Measurements from ENCODE around the gene RPL10. TPM values are rescaled to one million over a fixed set of nuclear protein-coding genes. Genes with fewer than 3 reads are reported as not detected.

The RPL10 gene
- total RNA-seq, 1 donor from 2014 or later, result 2,853 TPM

GRCh38 chrX:154426916-154427770 lies 29.0 kb downstream of the RPL10 start:
- Mint-ChIP-seq H3K9me3 (no peaks in the 10 kb centered on the region), H3K4me3 (peak overlapping the region; percentile 64), H3K36me3 (ENCODE audit: low read depth) (peaks cover 10% of the 10 kb centered on the region), H3K4me1 (peaks cover 28% of the 10 kb centered on the region), H3K27me3 (ENCODE audit: low read depth) (no peaks in the 10 kb centered on the region), H3K27ac (ENCODE audit: unreplicated experiment) (no peak overlapping the region)
- DNase-seq (ENCODE audit: low read depth, low spot score), result no peak
- no peak for TF ChIP-seq CTCF (conservative IDR thresholded peaks at IDR 0.05)

- peak; percentile 71 for DNase-seq (ENCODE audit: low read depth, low spot score)
- no peak within 1 kb of the TSS for H3K27ac Mint-ChIP-seq (ENCODE audit: unreplicated experiment)
These were observed 30.3 kb downstream of the RPL10 start, which contains the start of gene ATP6AP1 for GRCh38 chrX:154428176-154429171. TSS of gene ATP6AP1 (plus strand) at chrX:154428677. CDS start at chrX:154428693, 16 bp downstream.

GRCh38 chrX:154429711-154430110 lies 31.5 kb downstream of the RPL10 start:
- peak overlapping the region; percentile 85 for H3K4me3 Mint-ChIP-seq
- H3K36me3 Mint-ChIP-seq (ENCODE audit: low read depth), result peaks cover 15% of the 10 kb centered on the region
- H3K27ac Mint-ChIP-seq (ENCODE audit: unreplicated experiment), result peak overlapping the region; percentile 57
- no peaks in the 10 kb centered on the region for H3K27me3 Mint-ChIP-seq (ENCODE audit: low read depth)
- H3K9me3 Mint-ChIP-seq, result no peaks in the 10 kb centered on the region
- DNase-seq (ENCODE audit: low read depth, low spot score), result no peak
- TF ChIP-seq CTCF (conservative IDR thresholded peaks at IDR 0.05), result no peak
- H3K4me1 Mint-ChIP-seq, result peaks cover 20% of the 10 kb centered on the region

More at GRCh38 chrX:154428176-154429171, 30.3 kb downstream of the RPL10 start, which contains the start of gene ATP6AP1:
- TF ChIP-seq CTCF (conservative IDR thresholded peaks at IDR 0.05), result no peak
- H3K4me1 Mint-ChIP-seq, result peaks cover 28% of the 10 kb centered on the region
- peak within 1 kb of the TSS; percentile 85 for H3K4me3 Mint-ChIP-seq
- H3K27me3 Mint-ChIP-seq (ENCODE audit: low read depth), result no peaks in the 10 kb centered on the region
- peaks cover 14% of the 10 kb centered on the region for H3K36me3 Mint-ChIP-seq (ENCODE audit: low read depth)
- H3K9me3 Mint-ChIP-seq, result no peaks in the 10 kb centered on the region

GRCh38 chrX:154430479-154430878 lies 32.3 kb downstream of the RPL10 start:
- no peaks in the 10 kb centered on the region for H3K9me3 Mint-ChIP-seq
- TF ChIP-seq CTCF (conservative IDR thresholded peaks at IDR 0.05), result no peak
- peak overlapping the region; percentile 69 for H3K4me3 Mint-ChIP-seq
- peaks cover 15% of the 10 kb centered on the region for H3K36me3 Mint-ChIP-seq (ENCODE audit: low read depth)
- H3K4me1 Mint-ChIP-seq, result peaks cover 20% of the 10 kb centered on the region
- DNase-seq (ENCODE audit: low read depth, low spot score), result no peak
- H3K27ac Mint-ChIP-seq (ENCODE audit: unreplicated experiment), result peak overlapping the region; percentile 35
- no peaks in the 10 kb centered on the region for H3K27me3 Mint-ChIP-seq (ENCODE audit: low read depth)

- H3K36me3 Mint-ChIP-seq (ENCODE audit: low read depth), result peaks cover 15% of the 10 kb centered on the region
- no peak for DNase-seq (ENCODE audit: low read depth, low spot score)
- no peak for TF ChIP-seq CTCF (conservative IDR thresholded peaks at IDR 0.05)
- no peaks in the 10 kb centered on the region for H3K9me3 Mint-ChIP-seq
- H3K27ac Mint-ChIP-seq (ENCODE audit: unreplicated experiment), result no peak overlapping the region
- H3K4me3 Mint-ChIP-seq, result peak overlapping the region; percentile 69
- H3K27me3 Mint-ChIP-seq (ENCODE audit: low read depth), result no peaks in the 10 kb centered on the region
- H3K4me1 Mint-ChIP-seq, result peaks cover 22% of the 10 kb centered on the region
These were observed 32.7 kb downstream of the RPL10 start for GRCh38 chrX:154430916-154431315.

All from neural crest cell (in vitro differentiated cells).